NCI-H1694 (cell line): ENCODE measurements around the gene NTN5.

Experiments used
- DNase-seq: peaks from one replicate; lab custom pipeline; 2025; lab: John Stamatoyannopoulos, UW

The NTN5 gene

DNA sequence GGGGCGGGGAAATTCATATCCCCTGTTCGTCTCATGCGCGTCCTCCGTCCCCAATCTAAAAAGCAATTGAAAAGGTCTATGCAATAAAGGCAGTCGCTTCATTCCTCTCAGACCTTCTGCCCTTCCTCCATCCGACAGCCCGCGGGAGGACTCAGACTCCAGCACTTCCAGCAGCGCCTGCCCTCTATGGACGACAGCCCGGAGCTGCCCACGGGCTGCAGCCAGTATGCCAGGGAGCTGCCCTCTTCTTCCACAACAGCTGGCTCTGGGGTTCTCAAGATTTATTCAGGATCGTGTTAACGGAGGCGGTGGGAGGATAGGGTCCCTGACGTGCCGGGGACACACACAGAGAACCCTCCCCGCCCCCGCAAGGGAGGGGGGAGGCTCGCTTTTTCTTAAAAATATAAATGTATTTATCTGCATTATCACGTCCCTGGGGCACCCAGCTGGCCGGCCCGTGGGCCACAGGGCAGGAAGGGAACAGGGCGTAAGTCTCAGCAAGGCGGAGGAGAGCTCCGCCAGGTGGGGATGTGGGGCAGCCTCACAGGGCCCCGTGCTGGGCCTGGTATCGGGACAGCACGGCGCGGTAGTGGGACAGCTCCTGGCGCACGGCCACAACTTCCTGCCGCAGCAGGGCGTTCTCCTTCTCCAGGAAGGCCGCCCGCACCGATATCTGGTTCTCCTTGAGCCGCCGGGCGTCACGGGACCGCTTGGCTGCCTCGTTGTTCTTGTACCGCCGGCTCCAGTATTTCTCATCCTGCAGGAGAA, 42.3 kb downstream of the NTN5 start:
- no peak for DNase-seq

GRCh38 chr19:48629599-48630295, 43.1 kb downstream of the NTN5 start:
- no peak for DNase-seq

GRCh38 chr19:48629297-48629598, 43.6 kb downstream of the NTN5 start:
- DNase-seq = no peak

GRCh38 chr19:48628486-48629296, 44.1 kb downstream of the NTN5 start:
- DNase-seq = no peak

DNA sequence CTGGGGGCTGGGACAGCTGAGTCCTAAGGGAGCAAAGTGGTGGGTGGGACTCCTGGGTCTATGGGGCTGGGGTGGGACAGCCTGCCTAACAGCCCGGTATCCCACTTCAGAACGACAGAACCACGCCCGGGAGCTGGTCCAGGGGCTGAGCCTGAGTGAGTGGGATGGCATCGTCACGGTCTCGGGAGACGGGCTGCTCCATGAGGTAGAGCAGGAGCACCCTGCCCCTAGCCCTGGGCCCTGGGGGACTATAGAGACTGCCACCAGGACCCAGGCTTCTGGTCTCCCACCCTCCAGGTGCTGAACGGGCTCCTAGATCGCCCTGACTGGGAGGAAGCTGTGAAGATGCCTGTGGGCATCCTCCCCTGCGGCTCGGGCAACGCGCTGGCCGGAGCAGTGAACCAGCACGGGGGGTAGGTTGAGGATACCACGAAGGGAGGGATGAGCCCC, 44.9 kb downstream of the NTN5 start:
- DNase-seq = no peak

DNA sequence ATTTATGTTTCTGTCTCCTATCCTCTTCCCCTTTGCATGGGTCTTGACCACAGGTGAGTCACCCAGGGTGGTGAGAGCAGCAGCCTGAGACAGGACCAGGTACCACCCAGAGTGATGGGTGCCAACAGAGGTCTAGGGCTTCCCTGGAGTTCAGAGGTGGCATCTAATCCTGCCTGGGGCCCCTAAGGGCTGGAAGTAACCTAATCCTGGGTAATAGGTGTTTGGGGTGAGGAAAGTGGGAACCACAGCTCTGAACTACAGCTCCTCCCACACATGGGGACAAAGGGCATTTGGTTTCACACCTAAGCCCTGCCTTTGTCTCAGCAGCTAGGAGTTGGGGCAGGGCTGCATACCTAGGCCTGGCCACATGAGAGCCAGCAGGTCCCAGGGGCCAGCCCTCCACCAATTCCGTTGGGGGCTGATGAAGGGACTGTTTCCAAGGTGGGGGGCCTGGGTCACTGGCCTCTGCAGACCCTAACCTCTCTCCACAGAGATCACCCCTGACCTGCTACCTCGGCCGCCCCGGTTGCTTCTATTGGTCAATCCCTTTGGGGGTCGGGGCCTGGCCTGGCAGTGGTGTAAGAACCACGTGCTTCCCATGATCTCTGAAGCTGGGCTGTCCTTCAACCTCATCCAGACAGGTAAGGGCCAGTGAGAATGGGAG, 45.5 kb downstream of the NTN5 start:
- no peak for DNase-seq

- no peak for DNase-seq
Observed at GRCh38 chr19:48625891-48626327, 46.9 kb downstream of the NTN5 start.

DNA sequence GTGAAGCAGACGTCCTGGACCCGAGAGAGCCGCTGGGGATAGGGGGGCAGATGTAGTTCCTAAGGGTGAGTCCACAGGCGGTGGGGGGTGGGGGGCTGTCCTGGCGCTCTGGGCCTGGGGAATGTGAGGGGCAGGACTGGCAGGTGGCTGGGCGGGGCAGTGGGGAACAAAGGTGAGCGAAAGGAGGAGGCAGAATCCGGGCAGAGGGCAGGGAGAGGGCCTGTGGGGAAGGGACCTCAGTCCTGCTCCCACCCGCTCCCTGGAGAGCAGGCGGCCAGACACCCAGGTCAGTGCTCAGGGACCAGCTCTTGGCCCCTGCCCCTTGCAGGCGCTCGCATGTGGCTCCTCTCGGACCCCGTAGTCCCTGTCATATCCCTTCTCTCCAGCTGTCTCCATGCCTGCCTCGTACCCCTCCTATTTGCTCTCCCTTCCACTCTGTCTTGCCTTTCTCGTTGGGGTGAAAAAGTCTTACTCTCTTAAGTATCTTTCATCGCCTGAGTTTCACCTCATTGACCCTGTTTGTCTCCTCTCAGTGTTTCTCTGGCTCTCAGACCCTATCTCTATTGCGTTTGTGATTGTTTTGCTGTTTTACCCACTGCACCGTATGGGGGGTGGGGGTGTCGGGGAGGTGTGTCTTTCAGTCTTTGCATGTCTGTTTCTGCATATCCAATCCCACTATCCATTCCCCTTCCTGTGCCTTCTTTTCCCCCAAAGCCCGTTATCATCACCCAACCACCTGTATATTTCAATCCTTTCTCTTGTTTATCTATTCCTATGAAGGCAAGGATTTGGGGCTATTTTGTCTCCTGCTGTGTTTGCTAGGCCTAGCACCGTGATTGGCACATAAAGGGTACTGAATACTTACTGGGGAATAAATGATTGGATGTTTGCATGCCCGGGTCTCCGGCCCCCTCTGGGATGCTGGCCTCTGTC, 47.8 kb downstream of the NTN5 start:
- no peak for DNase-seq

DNA sequence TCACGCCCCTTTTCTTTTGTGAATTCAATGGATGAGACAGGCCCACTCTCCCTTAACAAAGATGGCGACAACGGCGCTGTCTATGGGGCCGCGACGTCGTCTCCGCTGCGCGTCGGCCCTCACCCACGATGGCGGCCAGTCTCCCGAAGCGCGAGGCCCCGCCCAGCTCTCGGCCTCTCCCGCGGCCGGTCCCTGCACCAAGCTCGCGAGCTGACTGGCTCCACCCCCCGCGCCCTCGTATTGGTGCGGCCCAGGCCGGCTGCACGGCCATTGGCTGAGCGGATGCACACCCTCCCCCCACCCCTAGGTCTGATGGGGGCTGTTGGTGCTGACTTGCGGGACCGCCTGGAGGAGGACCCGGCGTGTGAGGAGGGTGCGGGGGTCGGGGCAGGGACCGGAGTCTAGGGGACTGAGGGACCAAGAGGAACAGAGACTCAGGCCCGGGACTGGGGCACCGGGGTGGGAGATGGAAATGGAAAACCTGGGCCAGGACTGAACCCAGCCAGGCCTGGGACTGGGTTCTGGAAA, 48.7 kb downstream of the NTN5 start:
- DNase-seq = peak; percentile 98

DNA sequence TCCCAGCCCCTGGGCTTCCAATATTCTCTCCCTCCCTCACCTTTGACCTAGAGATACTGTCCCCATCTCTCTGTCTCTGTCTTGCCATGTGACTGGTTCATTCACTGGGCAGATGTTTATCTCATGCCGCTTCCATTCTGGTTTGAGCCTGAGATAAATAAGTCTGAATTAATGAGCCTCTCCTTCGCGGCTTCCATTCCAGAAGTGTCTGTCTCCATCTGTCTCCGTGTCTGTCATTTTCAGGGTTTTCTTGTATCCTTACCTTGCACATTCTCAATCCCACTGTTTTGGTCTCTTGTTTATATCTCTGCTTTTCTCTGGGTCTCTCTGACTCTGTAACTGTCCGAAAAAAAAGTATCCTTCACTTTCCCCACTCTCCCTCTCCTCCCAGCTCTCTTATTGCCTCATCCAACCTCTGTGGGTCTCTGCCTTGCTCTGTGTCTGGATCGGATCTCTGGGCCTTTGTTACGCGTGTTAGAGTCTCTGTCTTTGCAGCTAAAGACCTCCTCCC, 49.2 kb downstream of the NTN5 start:
- DNase-seq = no peak

GRCh38 chr19:48619692-48620585, 52.9 kb downstream of the NTN5 start:
- no peak for DNase-seq

DNA sequence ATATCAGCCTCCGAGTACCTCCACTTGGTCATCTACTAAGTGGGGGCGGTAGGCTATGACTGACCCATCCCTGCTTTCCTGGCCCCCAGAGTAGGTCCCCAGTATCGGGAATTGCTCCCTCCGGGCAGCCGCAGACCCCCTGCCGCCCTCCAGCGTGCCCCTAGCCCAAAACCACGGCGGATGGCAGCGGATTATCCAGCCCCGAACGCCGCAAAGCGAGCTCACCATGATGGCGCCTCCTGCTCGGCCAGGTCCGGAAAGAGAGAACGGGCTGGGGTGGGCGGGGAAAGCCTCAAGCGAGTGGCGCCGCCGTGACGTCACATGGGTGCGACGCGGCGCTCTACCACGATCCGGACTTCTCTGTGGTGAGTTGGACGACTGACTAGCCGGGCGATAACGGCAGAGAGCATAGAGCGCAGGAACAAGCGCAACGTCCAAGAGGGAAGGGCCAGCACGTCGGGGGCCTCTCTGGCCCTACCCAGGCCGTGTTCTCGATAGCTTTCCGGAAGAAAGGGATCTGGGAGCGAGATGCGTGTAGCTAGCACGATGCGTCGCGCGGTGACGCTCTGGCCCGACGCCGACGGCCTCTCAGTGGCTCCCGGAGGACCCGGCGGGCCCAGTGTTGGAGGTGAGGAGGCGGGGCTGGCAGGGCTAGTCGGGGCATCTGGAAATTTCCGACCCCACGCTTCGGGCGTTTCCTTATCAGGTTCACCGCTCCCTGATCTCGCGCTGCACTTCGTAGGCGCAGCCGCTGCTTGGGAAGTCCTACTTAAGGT, 53.7 kb downstream of the NTN5 start, which contains the start of the genes RPL18 and SPHK2:
TSS of gene RPL18 (minus strand) at position 263 of the 776 bp plus-strand sequence. CDS start at position 228, 35 bp downstream.
TSS of gene SPHK2 (plus strand) at position 591 of the 776 bp plus-strand sequence. CDS start 1,009 bp downstream, outside the sequence.
- DNase-seq = peak; percentile 98

DNA sequence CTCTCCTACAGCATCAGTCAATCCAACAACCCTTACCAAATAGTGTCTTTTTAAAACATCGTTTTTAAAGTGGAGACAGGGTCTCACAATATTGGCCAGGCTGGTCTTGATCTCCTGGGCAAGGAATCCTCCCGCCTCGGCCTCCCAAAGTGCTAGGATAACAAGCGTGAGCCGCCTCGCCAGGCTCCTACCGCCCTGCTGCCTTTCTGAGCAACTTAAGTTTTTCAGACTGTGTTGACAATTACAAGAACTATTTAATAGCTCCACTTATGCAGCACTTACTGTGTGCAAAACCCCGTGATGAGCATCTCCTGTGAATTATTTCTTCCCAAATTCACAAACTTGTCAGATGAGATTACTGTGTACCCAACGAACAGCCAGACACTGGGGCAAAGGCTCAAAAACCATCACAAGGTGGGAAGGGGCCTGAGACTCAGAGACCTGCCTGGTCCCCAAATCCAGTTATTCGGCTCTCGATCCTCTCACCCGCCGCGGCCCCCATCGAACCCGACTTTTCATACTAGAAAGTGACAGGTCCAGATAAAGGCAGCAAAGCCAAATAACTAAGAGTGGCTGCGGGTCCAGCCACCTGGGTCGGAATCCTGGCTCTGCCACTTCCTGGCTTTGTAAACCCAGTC, 54.4 kb downstream of the NTN5 start:
- no peak for DNase-seq

DNA sequence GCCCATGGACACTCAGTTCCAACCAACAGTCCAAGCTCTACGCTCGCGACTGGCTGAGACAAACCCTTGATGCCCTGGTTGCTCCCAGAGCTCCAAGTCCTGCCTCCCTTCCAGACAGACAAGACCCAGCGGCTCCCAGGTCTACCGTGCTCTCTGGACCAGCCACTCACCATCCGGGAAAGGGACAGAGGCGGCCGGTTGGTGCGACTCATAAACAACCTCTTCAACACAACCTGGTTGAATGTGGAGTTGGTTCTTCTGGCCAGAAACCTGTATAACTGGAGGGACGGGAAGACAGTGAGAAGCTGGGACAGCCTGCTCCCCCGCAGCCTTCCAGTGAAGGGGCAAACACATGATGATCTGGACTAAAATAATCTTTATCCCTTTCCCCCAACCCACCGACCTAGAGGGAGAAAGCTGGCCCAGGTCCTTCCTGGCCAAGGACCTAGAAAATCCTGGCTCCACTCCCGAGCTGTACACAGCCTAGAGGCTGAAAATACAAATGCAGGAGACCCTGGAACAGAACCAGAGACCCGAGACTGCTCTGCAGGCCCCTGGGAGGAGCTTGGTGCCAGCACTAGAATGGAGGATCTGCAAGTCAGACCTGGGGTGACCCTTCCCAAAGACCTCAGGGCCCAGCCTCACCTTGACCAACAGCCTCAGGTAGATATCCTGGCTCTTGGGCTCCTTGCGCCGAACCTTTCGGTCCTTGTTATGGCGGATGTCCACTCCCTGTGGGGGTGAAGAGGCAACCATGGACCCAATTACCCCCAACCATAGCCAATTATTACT, 55.5 kb downstream of the NTN5 start:
- DNase-seq = no peak

- no peak for DNase-seq
Observed at GRCh38 chr19:48616491-48617056, 56.2 kb downstream of the NTN5 start.

- no peak for DNase-seq
Observed at GRCh38 chr19:48616041-48616436, 56.8 kb downstream of the NTN5 start.
